Adrenal gland (tissue), 12 donors: Measurements from ENCODE around the gene OR7D2. TPM values are rescaled to one million over a fixed set of nuclear protein-coding genes. Genes with fewer than 3 reads are reported as not detected.

Source experiments
- polyA plus RNA-seq, 3 donors: library from polyadenylated mRNA; stranded (reverse); fragments of 200-250 nt in 2 of 3; fragments of 350-450 nt in 1 of 3; fragmentation: Illumina TruSeq in 1 of 3; extraction: RNeasy Lipid Tissue Mini Kit (QIAGEN cat#74804) in 1 of 3; gene quantifications; one replicate each; pipeline ENCODE4 v1.2.3, GENCODE V29; 2013 to 2014
- total RNA-seq, 9 donors: library from RNA; depleted of rRNA in 4 of 9; stranded (reverse); fragments of >200 nt in 4 of 9; fragments of 120-200 nt in 1 of 9; fragmentation: NEBNext Ultra II Directional in 1 of 9; extraction: Animal tissue kit (Norgen Biotek cat#: 25700) in 1 of 9; gene quantifications; one replicate each; pipeline versions ENCODE4 v1.1.0 to v1.2.4, GENCODE V29; 2013 to 2023
- donor health status: healthy with polysubstance abuse.
- donor health status: Bipolar disorder and iron deficiency.
- donor health status: DM: yes; HTN: yes; CAD: no.
- donor health status: DM: no; HTN: no; CAD: no.
- donor health status: DM: no; HTN: no; CAD: no.
- donor health status: DM: yes; HTN: yes; CAD: no.

The OR7D2 gene
- total and polyA plus RNA-seq, 12 donors: 0.06 to 0.15 (median 0.08) TPM; not detected in 4

Other genes starting within 250 kb of the OR7D2 start
- gene MUC16, start 168.6 kb upstream of the OR7D2 start, total RNA-seq: under 1 TPM in 1 of 9 donors, not detected in 8; 0.07 TPM
- gene MUC16, start 168.6 kb upstream of the OR7D2 start, polyA plus RNA-seq: under 1 TPM in 1 of 3 donors, not detected in 2; 0.04 TPM
- not detected for gene OR1M1, start 91.9 kb upstream of the OR7D2 start, total RNA-seq
- not detected for gene OR1M1, start 91.9 kb upstream of the OR7D2 start, polyA plus RNA-seq
- not detected for gene OR7G2, start 71.5 kb upstream of the OR7D2 start, total RNA-seq
- gene OR7G2, start 71.5 kb upstream of the OR7D2 start, polyA plus RNA-seq: not detected
- not detected for gene OR7G1, start 63.2 kb upstream of the OR7D2 start, total RNA-seq
- gene OR7G1, start 63.2 kb upstream of the OR7D2 start, polyA plus RNA-seq: not detected
- gene OR7G3, start 52.0 kb upstream of the OR7D2 start, total RNA-seq: not detected
- not detected for gene OR7G3, start 52.0 kb upstream of the OR7D2 start, polyA plus RNA-seq
- gene ZNF317, start 38.6 kb upstream of the OR7D2 start, total RNA-seq: 10 to 100 TPM; 18.3 to 32.9 (median 28.0) TPM
- 10 to 100 TPM; 27.3 to 69.7 (median 46.0) TPM for gene ZNF317, start 38.6 kb upstream of the OR7D2 start, polyA plus RNA-seq
- gene OR7D4, start 40.6 kb downstream of the OR7D2 start, total RNA-seq: not detected
- not detected for gene OR7D4, start 40.6 kb downstream of the OR7D2 start, polyA plus RNA-seq
- gene OR7E24, start 72.0 kb downstream of the OR7D2 start, total RNA-seq: not detected
- not detected for gene OR7E24, start 72.0 kb downstream of the OR7D2 start, polyA plus RNA-seq
- gene ZNF699, start 130.9 kb downstream of the OR7D2 start, total RNA-seq: 10 to 100 TPM in 1 of 9 donors, 1 to 10 TPM in 8; 2.4 to 10.4 (median 6.5) TPM
- 1 to 10 TPM in 2 of 3 donors, under 1 TPM in 1; 0.97 to 4.4 (median 1.1) TPM for gene ZNF699, start 130.9 kb downstream of the OR7D2 start, polyA plus RNA-seq
- gene ZNF559, start 145.2 kb downstream of the OR7D2 start, total RNA-seq: 10 to 100 TPM in 8 of 9 donors, 1 to 10 TPM in 1; 6.5 to 39.4 (median 21.2) TPM
- 10 to 100 TPM; 18.4 to 69.4 (median 26.1) TPM for gene ZNF559, start 145.2 kb downstream of the OR7D2 start, polyA plus RNA-seq
- 10 to 100 TPM in 1 of 9 donors, 1 to 10 TPM in 8; 1.7 to 35.8 (median 3.4) TPM for gene ZNF177, start 184.0 kb downstream of the OR7D2 start, total RNA-seq
- gene ZNF177, start 184.0 kb downstream of the OR7D2 start, polyA plus RNA-seq: 1 to 10 TPM; 6.1 to 7.6 (median 7.1) TPM